ENCODE measurements around the gene VWA5B1. TPM values are rescaled to one million over a fixed set of nuclear protein-coding genes. Genes with fewer than 3 reads are reported as not detected.

VWA5B1 gene
- polyA plus RNA-seq, 1 donor (not counting 4 experiments of a cell fraction or from before 2014, with no cell fraction given) = not detected

- no peaks in the 10 kb centered on the region for H3K36me3 ChIP-seq (ENCODE audit: control insufficient read depth in 2 of 2, extremely low read depth in 1 of 2, insufficient read depth in 2 of 2, low read length in 2 of 2)
- DNase-seq (ENCODE audit: low read depth, low spot score) (no peak), FAIRE-seq (no peak)
- TF ChIP-seq CTCF (optimal IDR thresholded peaks at IDR 0.05 in 1 of 3, IDR thresholded peaks at IDR 0.05 in 1 of 3, conservative IDR thresholded peaks at IDR 0.05 in 1 of 3; ENCODE audit: extremely low read depth in 1 of 3, insufficient read depth in 2 of 3, low read length in 3 of 3) (no peak), EZH2 (IDR thresholded peaks at IDR 0.05; ENCODE audit: low read length) (no peak)
- H3K27ac ChIP-seq (ENCODE audit: control insufficient read depth, insufficient read depth, low read length) = no peak overlapping the region
- H3K27me3 ChIP-seq (ENCODE audit: control insufficient read depth, extremely low read depth, insufficient read depth, low read length) = peaks cover 9% of the 10 kb centered on the region
- H3K79me2 ChIP-seq (ENCODE audit: control insufficient read depth, insufficient read depth, low read length) = no peaks in the 10 kb centered on the region
- no peak overlapping the region for H2AFZ ChIP-seq (ENCODE audit: control insufficient read depth, low read length)
- H4K20me1 ChIP-seq (ENCODE audit: control insufficient read depth, extremely low read depth, insufficient read depth, low read length) = no peaks in the 10 kb centered on the region
- no peaks in the 10 kb centered on the region for H3K9me1 ChIP-seq (ENCODE audit: control insufficient read depth, extremely low read depth, insufficient read depth, low read length)
- no peak overlapping the region for H3K4me2 ChIP-seq (ENCODE audit: control insufficient read depth, extremely low read depth, insufficient read depth, low read depth, low read length)
- no peaks in the 10 kb centered on the region for H3K4me1 ChIP-seq (ENCODE audit: control insufficient read depth, extremely low read depth, insufficient read depth, low read length)
- H3K4me3 ChIP-seq (ENCODE audit: control insufficient read depth in 2 of 3, extremely low read depth in 1 of 3, insufficient read depth in 2 of 3, low read depth in 1 of 3, low read length in 3 of 3) = no peak overlapping the region
- dilution Hi-C loops (cut with MboI; ENCODE audit: extremely low pct_ligation_motif_present, low sequenced_read_pairs) = no loop called here
- no peaks in the 10 kb centered on the region for H3K9me3 ChIP-seq (ENCODE audit: control insufficient read depth, low read depth, low read length)
- H3K9ac ChIP-seq (ENCODE audit: control insufficient read depth, extremely low read depth, insufficient read depth, low read length) = no peak overlapping the region
Observed at GRCh38 chr1:20259646-20260045, 31.0 kb upstream of the VWA5B1 start.

GRCh38 chr1:20261095-20261494 is 29.6 kb upstream of the VWA5B1 start:
- H3K4me2 ChIP-seq (ENCODE audit: control insufficient read depth, extremely low read depth, insufficient read depth, low read depth, low read length) = no peak overlapping the region
- no peaks in the 10 kb centered on the region for H3K9me3 ChIP-seq (ENCODE audit: control insufficient read depth, low read depth, low read length)
- TF ChIP-seq CTCF (optimal IDR thresholded peaks at IDR 0.05 in 1 of 3, IDR thresholded peaks at IDR 0.05 in 1 of 3, conservative IDR thresholded peaks at IDR 0.05 in 1 of 3; ENCODE audit: extremely low read depth in 1 of 3, insufficient read depth in 2 of 3, low read length in 3 of 3) (no peak), EZH2 (IDR thresholded peaks at IDR 0.05; ENCODE audit: low read length) (no peak)
- no peaks in the 10 kb centered on the region for H4K20me1 ChIP-seq (ENCODE audit: control insufficient read depth, extremely low read depth, insufficient read depth, low read length)
- H3K9me1 ChIP-seq (ENCODE audit: control insufficient read depth, extremely low read depth, insufficient read depth, low read length) = no peaks in the 10 kb centered on the region
- H3K4me1 ChIP-seq (ENCODE audit: control insufficient read depth, extremely low read depth, insufficient read depth, low read length) = no peaks in the 10 kb centered on the region
- no peak overlapping the region for H2AFZ ChIP-seq (ENCODE audit: control insufficient read depth, low read length)
- no peak for FAIRE-seq
- no peaks in the 10 kb centered on the region for H3K36me3 ChIP-seq (ENCODE audit: control insufficient read depth in 2 of 2, extremely low read depth in 1 of 2, insufficient read depth in 2 of 2, low read length in 2 of 2)
- H3K4me3 ChIP-seq (ENCODE audit: control insufficient read depth in 2 of 3, extremely low read depth in 1 of 3, insufficient read depth in 2 of 3, low read depth in 1 of 3, low read length in 3 of 3) = no peak overlapping the region
- dilution Hi-C loops (cut with MboI; ENCODE audit: extremely low pct_ligation_motif_present, low sequenced_read_pairs) = no loop called here
- H3K79me2 ChIP-seq (ENCODE audit: control insufficient read depth, insufficient read depth, low read length) = no peaks in the 10 kb centered on the region
- H3K27me3 ChIP-seq (ENCODE audit: control insufficient read depth, extremely low read depth, insufficient read depth, low read length) = peaks cover 9% of the 10 kb centered on the region
- no peak overlapping the region for H3K9ac ChIP-seq (ENCODE audit: control insufficient read depth, extremely low read depth, insufficient read depth, low read length)
- DNase-seq (ENCODE audit: low read depth, low spot score) = no peak
- no peak overlapping the region for H3K27ac ChIP-seq (ENCODE audit: control insufficient read depth, insufficient read depth, low read length)

Data from keratinocyte (primary cell).